ENCODE measurements around the gene NAGLU. TPM values are rescaled to one million over a fixed set of nuclear protein-coding genes. Genes with fewer than 3 reads are reported as not detected.

NAGLU gene
- polyA plus RNA-seq, 4 donors: 25.3 to 47.0 (median 32.7) TPM

GRCh38 chr17:42577532-42578281, 41.7 kb downstream of the NAGLU start, which contains the start of gene PSMC3IP:
TSS of gene PSMC3IP (minus strand) at chr17:42577729. CDS start at chr17:42577686, 43 bp downstream.
- H3K4me1 ChIP-seq (ENCODE audit: control insufficient read depth in 3 of 3, insufficient read depth in 2 of 3, low read depth in 1 of 3, low read length in 2 of 3): peaks cover 0 to 14% (median 0%) of the 10 kb centered on the region in 3 donors
- WGBS, 3 donors: 0 to 1% (median 0%) methylated on average over 50 to 52 of the region's 52 CpGs

DNA sequence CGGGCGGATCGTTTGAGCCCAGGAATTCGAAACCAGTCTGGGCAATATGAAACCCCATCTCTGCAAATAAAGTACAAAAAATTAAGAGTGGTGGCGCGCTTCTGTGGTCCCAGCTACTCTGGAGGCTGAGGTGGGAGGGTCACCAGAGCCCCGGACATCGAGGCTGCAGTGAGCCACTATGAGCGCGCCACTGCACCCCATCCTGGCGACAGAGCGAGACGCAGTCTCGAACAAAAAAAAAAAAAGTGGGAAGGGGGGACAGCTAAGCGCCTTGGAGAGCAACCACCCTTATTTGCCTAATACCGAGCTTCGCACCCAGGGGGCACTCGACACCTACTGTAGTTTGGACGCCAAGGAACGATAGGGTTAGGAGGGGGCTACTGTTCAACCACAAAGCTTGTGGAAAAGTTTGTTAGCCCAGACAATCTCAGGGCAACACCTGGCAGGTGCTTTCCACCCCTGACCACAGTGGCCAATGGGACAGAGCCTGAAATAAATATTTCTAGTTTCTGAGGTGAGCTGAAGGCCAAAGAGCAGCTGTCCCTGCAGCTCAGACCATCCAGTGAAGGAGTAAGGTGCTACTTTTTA, 42.3 kb downstream of the NAGLU start:
- peaks cover 0 to 14% (median 0%) of the 10 kb centered on the region in 3 donors for H3K4me1 ChIP-seq (ENCODE audit: control insufficient read depth in 3 of 3, insufficient read depth in 2 of 3, low read depth in 1 of 3, low read length in 2 of 3)
- H3K27me3 ChIP-seq (ENCODE audit: control insufficient read depth in 3 of 3, insufficient read depth in 3 of 3, low read length in 3 of 3): no peaks in the 10 kb centered on the region
- H3K4me3 ChIP-seq (ENCODE audit: low read depth in 1 of 3, low read length in 3 of 3): peak overlapping the region; percentile 46 to 79 (median 66)
- H3K27ac ChIP-seq (ENCODE audit: low read depth in 1 of 3, low read length in 2 of 3): peak overlapping the region; percentile 60 to 90 (median 73)
- DNase-seq: peak; percentile 63 to 83
- H3K9me3 ChIP-seq (ENCODE audit: control insufficient read depth in 2 of 2, insufficient read depth in 1 of 2, low read depth in 1 of 2, low read length in 1 of 2): no peaks in the 10 kb centered on the region
- peaks cover 4 to 53% (median 24%) of the 10 kb centered on the region in 3 donors for H3K36me3 ChIP-seq (ENCODE audit: control insufficient read depth in 3 of 3, insufficient read depth in 2 of 3, low read depth in 1 of 3, low read length in 3 of 3)
- WGBS, 3 donors: 0 to 1% (median 1%) methylated on average over 17 to 20 of the region's 20 CpGs
- no peak for FAIRE-seq

More at GRCh38 chr17:42577532-42578281, 41.7 kb downstream of the NAGLU start, which contains the start of gene PSMC3IP:
- H3K27me3 ChIP-seq (ENCODE audit: control insufficient read depth in 3 of 3, insufficient read depth in 3 of 3, low read length in 3 of 3): no peaks in the 10 kb centered on the region
- peak within 1 kb of the TSS; percentile 60 to 90 (median 73) for H3K27ac ChIP-seq (ENCODE audit: low read depth in 1 of 3, low read length in 2 of 3)
- FAIRE-seq (no peak), DNase-seq (peak; percentile 96)
- peak within 1 kb of the TSS; percentile 46 to 79 (median 66) for H3K4me3 ChIP-seq (ENCODE audit: low read depth in 1 of 3, low read length in 3 of 3)
- no peaks in the 10 kb centered on the region for H3K9me3 ChIP-seq (ENCODE audit: control insufficient read depth in 2 of 2, insufficient read depth in 1 of 2, low read depth in 1 of 2, low read length in 1 of 2)
- peaks cover 0 to 57% (median 26%) of the 10 kb centered on the region in 3 donors for H3K36me3 ChIP-seq (ENCODE audit: control insufficient read depth in 3 of 3, insufficient read depth in 2 of 3, low read depth in 1 of 3, low read length in 3 of 3)

- Histone ChIP-seq H3K4me1 (ENCODE audit: control insufficient read depth in 3 of 3, insufficient read depth in 2 of 3, low read depth in 1 of 3, low read length in 2 of 3) (peaks cover 0 to 14% (median 0%) of the 10 kb centered on the region in 3 donors), H3K36me3 (ENCODE audit: control insufficient read depth in 3 of 3, insufficient read depth in 2 of 3, low read depth in 1 of 3, low read length in 3 of 3) (peaks cover 10 to 58% (median 21%) of the 10 kb centered on the region in 3 donors), H3K27me3 (ENCODE audit: control insufficient read depth in 3 of 3, insufficient read depth in 3 of 3, low read length in 3 of 3) (no peaks in the 10 kb centered on the region), H3K9me3 (ENCODE audit: control insufficient read depth in 2 of 2, insufficient read depth in 1 of 2, low read depth in 1 of 2, low read length in 1 of 2) (no peaks in the 10 kb centered on the region), H3K4me3 (ENCODE audit: low read depth in 1 of 3, low read length in 3 of 3) (no peak overlapping the region), H3K27ac (ENCODE audit: low read depth in 1 of 3, low read length in 2 of 3) (peak overlapping the region in 1 of 3 donors; percentile 29)
- no peak for FAIRE-seq
- DNase-seq: no peak
- 46 to 57% (median 50%) methylated on average over 2 of the region's 2 CpGs for WGBS, 3 donors
These were observed 43.9 kb downstream of the NAGLU start for GRCh38 chr17:42579794-42580551.

- peaks cover 0 to 12% (median 0%) of the 10 kb centered on the region in 3 donors for H3K4me1 ChIP-seq (ENCODE audit: control insufficient read depth in 3 of 3, insufficient read depth in 2 of 3, low read depth in 1 of 3, low read length in 2 of 3)
- H3K36me3 ChIP-seq (ENCODE audit: control insufficient read depth in 3 of 3, insufficient read depth in 2 of 3, low read depth in 1 of 3, low read length in 3 of 3): peaks cover 16 to 64% (median 26%) of the 10 kb centered on the region in 3 donors
- DNase-seq (no peak), FAIRE-seq (no peak)
- H3K4me3 ChIP-seq (ENCODE audit: low read depth in 1 of 3, low read length in 3 of 3): no peak overlapping the region
- H3K27ac ChIP-seq (ENCODE audit: low read depth in 1 of 3, low read length in 2 of 3): no peak overlapping the region
- 92 to 96% (median 93%) methylated on average over 10 of the region's 10 CpGs for WGBS, 3 donors
- H3K27me3 ChIP-seq (ENCODE audit: control insufficient read depth in 3 of 3, insufficient read depth in 3 of 3, low read length in 3 of 3): no peaks in the 10 kb centered on the region
- no peaks in the 10 kb centered on the region for H3K9me3 ChIP-seq (ENCODE audit: control insufficient read depth in 2 of 2, insufficient read depth in 1 of 2, low read depth in 1 of 2, low read length in 1 of 2)
These were observed 45.8 kb downstream of the NAGLU start for GRCh38 chr17:42581744-42582270.

- WGBS, 3 donors: 86 to 91% (median 88%) methylated on average over 8 to 9 of the region's 9 CpGs
- H3K9me3 ChIP-seq (ENCODE audit: control insufficient read depth in 2 of 2, insufficient read depth in 1 of 2, low read depth in 1 of 2, low read length in 1 of 2): no peaks in the 10 kb centered on the region
- peak overlapping the region in 1 of 3 donors; percentile 17 for H3K27ac ChIP-seq (ENCODE audit: low read depth in 1 of 3, low read length in 2 of 3)
- no peak overlapping the region for H3K4me3 ChIP-seq (ENCODE audit: low read depth in 1 of 3, low read length in 3 of 3)
- FAIRE-seq: no peak
- H3K4me1 ChIP-seq (ENCODE audit: control insufficient read depth in 3 of 3, insufficient read depth in 2 of 3, low read depth in 1 of 3, low read length in 2 of 3): no peaks in the 10 kb centered on the region
- no peak for DNase-seq
- no peaks in the 10 kb centered on the region for H3K27me3 ChIP-seq (ENCODE audit: control insufficient read depth in 3 of 3, insufficient read depth in 3 of 3, low read length in 3 of 3)
- peaks cover 19 to 74% (median 35%) of the 10 kb centered on the region in 3 donors for H3K36me3 ChIP-seq (ENCODE audit: control insufficient read depth in 3 of 3, insufficient read depth in 2 of 3, low read depth in 1 of 3, low read length in 3 of 3)
These were observed 48.8 kb downstream of the NAGLU start for GRCh38 chr17:42584880-42585279.

DNA sequence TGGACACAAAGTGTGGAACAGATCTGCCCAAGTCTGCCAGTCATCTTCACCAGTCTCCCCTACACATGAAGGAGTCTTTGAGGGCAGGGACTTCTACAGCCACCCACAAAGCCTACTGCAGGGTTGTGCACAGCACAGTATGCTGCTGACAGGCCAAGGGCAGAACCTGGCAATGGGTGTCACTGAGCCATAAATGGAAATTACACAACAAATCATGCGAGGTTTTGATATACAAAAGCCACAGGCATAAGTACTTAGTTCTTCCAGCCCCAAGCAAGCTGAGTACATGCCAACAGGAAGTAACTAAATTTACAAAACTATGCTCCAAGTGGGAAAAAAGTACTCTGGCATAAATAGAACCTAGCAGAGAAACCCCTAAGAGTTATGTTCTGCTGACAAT, 49.3 kb downstream of the NAGLU start:
- Histone ChIP-seq H3K9me3 (ENCODE audit: control insufficient read depth in 2 of 2, insufficient read depth in 1 of 2, low read depth in 1 of 2, low read length in 1 of 2) (no peaks in the 10 kb centered on the region), H3K36me3 (ENCODE audit: control insufficient read depth in 3 of 3, insufficient read depth in 2 of 3, low read depth in 1 of 3, low read length in 3 of 3) (peaks cover 19 to 76% (median 35%) of the 10 kb centered on the region in 3 donors), H3K27me3 (ENCODE audit: control insufficient read depth in 3 of 3, insufficient read depth in 3 of 3, low read length in 3 of 3) (no peaks in the 10 kb centered on the region), H3K27ac (ENCODE audit: low read depth in 1 of 3, low read length in 2 of 3) (peak overlapping the region in 1 of 3 donors; percentile 17), H3K4me3 (ENCODE audit: low read depth in 1 of 3, low read length in 3 of 3) (no peak overlapping the region), H3K4me1 (ENCODE audit: control insufficient read depth in 3 of 3, insufficient read depth in 2 of 3, low read depth in 1 of 3, low read length in 2 of 3) (no peaks in the 10 kb centered on the region)
- FAIRE-seq (no peak), DNase-seq (no peak)
- 20 to 26% (median 24%) methylated on average over 1 of the region's 1 CpG for WGBS, 3 donors

DNA sequence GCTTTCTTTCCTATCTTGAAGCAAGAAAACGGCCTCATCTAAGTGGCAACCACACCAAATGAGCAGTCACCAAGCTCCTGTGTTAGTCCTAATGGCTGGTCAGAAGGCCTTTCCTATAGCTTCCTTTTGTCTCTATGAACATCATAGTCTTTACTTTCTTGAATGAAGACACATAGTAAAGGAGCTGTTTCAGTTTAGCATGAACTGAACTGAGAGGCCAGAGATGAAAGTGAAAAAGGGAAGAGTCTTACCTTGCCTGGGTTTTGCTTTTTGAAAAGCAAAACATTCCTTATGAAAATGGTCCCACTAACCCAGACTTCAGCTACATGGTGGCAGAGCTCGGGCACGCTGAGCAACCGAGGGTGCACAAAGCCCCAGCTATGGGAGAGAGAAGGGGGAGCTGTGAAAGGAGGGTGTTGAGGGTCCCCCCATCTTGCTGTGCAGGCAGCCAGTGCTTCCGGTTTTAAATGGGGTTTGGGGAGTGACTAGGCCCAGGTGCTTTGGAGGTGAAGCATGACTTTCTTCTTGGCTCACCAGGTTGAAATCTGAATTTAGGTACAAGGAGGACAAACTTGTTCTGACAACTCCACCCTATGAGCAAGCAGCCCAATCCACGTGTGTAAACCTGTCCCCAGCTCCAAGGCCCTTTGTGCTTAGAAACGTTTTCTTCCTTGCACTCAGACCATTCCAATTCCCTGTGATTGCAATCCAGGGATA, 50.6 kb downstream of the NAGLU start:
- Histone ChIP-seq H3K4me1 (ENCODE audit: control insufficient read depth in 3 of 3, insufficient read depth in 2 of 3, low read depth in 1 of 3, low read length in 2 of 3) (no peaks in the 10 kb centered on the region), H3K36me3 (ENCODE audit: control insufficient read depth in 3 of 3, insufficient read depth in 2 of 3, low read depth in 1 of 3, low read length in 3 of 3) (peaks cover 19 to 73% (median 35%) of the 10 kb centered on the region in 3 donors)
- no peak for FAIRE-seq

More for the DNA sequence above, 50.6 kb downstream of the NAGLU start:
- Histone ChIP-seq H3K4me3 (ENCODE audit: low read depth in 1 of 3, low read length in 3 of 3) (no peak overlapping the region), H3K27ac (ENCODE audit: low read depth in 1 of 3, low read length in 2 of 3) (peak overlapping the region in 1 of 3 donors; percentile 53), H3K9me3 (ENCODE audit: control insufficient read depth in 2 of 2, insufficient read depth in 1 of 2, low read depth in 1 of 2, low read length in 1 of 2) (no peaks in the 10 kb centered on the region), H3K27me3 (ENCODE audit: control insufficient read depth in 3 of 3, insufficient read depth in 3 of 3, low read length in 3 of 3) (no peaks in the 10 kb centered on the region)
- whole genome bisulfite sequencing, 3 donors: 70 to 79% (median 76%) methylated on average over 7 of the region's 7 CpGs
- DNase-seq: no peak
